NB4 (cell line): ENCODE results near the gene ASAP2.

Source experiments
- DNase-seq: peaks from one replicate; pipeline ENCODE4 v3.0.0; 2010; ENCODE audit warnings: low read depth
- H3K4me3 ChIP-seq: one replicate; pipeline ENCODE4 v1.5.1; 2011; ENCODE audit warnings: mild to moderate bottlenecking, low read depth, low read length, moderate library complexity
- CTCF ChIP-seq: IDR thresholded peaks from one replicate; pipeline ENCODE4 v1.5.1; 2012; ENCODE audit warnings: low read depth, low read length
- MAX ChIP-seq: IDR thresholded peaks from 2 replicates; pipeline ENCODE4 v1.6.1; 2011; ENCODE audit warnings: low read depth, low read length
- MYC ChIP-seq: IDR thresholded peaks from 2 replicates; pipeline ENCODE4 v1.6.1; 2011; ENCODE audit warnings: low read depth, low read length
- POLR2A ChIP-seq: IDR thresholded peaks from 2 replicates; pipeline ENCODE4 v1.6.1; 2011; ENCODE audit warnings: mild to moderate bottlenecking; ENCODE audit not compliant: insufficient read length; ENCODE audit errors: extremely low read depth

Gene ASAP2

GRCh38 chr2:9281145-9281544 lies 74.5 kb downstream of the ASAP2 start:
- H3K4me3 ChIP-seq: no peak overlapping the region
- no peak for DNase-seq
- TF ChIP-seq MYC (no peak), CTCF (no peak), MAX (no peak), POLR2A (no peak)

- no peak for DNase-seq
- TF ChIP-seq POLR2A (no peak), MAX (no peak), MYC (no peak), CTCF (no peak)
- H3K4me3 ChIP-seq: no peak overlapping the region
Observed at GRCh38 chr2:9282128-9283112, 75.8 kb downstream of the ASAP2 start.

DNA sequence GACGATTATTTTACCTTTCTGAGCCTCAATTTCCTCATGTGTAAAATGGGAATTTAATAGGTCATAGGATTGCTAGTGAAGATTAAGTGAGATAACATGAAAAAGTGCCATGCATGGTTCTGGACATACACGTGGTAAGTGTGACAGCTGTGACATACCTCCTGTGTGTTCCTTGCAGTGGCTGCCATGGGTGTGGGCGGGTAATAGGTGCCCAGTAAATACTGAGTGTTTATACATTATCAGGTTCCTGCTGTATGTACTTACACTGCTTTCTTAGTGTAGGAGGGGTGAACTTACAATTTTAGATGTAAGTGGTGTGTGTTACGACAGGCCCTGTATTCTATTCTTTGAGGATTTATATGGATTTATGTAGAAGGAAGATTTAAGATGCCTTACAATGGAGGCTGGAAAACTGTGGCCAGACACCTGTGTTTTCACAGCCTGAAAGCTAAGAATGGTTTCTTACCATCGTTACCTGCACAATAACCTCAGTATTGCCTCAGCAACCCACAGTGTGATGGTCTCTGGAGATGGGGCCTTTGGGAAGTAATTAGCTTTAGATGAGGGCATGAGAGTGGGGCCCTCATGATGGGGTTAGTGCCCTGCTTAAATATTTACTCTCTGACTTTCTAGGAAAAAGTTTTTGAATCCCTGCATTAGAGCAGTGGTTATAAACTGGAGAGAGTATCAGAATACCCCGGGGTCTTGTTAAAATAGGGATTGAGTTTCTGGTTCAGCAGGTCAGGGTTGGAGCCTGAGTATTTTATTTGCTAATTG lies 78.1 kb downstream of the ASAP2 start:
- no peak for TF ChIP-seq MYC
- no peak for TF ChIP-seq CTCF
- TF ChIP-seq POLR2A: no peak
- no peak overlapping the region for H3K4me3 ChIP-seq
- DNase-seq: no peak

DNA sequence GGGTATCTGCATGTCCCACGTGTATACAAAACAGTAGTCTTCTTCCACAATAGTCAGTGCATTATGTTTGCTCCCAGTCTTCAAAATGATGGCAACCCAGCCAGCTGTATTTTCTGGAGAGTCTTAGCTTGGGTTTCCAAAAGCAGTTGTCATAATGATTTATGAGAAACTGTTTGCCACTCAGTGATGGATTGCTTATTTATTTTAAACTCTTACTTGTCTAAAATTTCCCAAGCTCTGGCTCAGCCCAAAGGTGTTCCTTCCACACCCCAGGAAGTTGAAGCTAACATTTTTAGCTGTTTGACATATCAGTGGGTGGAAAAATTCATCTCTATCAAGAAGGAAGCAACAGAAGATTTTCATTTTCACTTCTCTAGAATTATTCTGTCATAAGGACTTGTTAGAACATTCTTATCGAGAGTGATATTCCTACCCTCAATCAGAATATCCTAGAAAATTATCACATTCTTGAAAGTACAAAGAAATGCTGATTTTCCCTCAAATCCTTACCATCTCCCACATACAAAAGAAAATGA lies 78.8 kb downstream of the ASAP2 start:
- no peak for DNase-seq
- TF ChIP-seq MYC (no peak), MAX (no peak), POLR2A (no peak), CTCF (no peak)
- H3K4me3 ChIP-seq: no peak overlapping the region

GRCh38 chr2:9285921-9286320 lies 79.3 kb downstream of the ASAP2 start:
- TF ChIP-seq POLR2A: no peak
- TF ChIP-seq CTCF: no peak
- no peak for TF ChIP-seq MAX
- TF ChIP-seq MYC: no peak
- H3K4me3 ChIP-seq: no peak overlapping the region
- no peak for DNase-seq
